ENCODE results near the gene ADGRF3.
A peak's percentile ranks its signal among the peaks of the same experiment; 100 is the strongest.
"Not testable (repeated sequence)": the region's sequence is repeated elsewhere in the genome, so short reads cannot be mapped to it uniquely, and the experiment has no call there.

ADGRF3 gene

GRCh38 chr2:26337298-26337697 is 9.3 kb downstream of the ADGRF3 start:
- Mint-ChIP-seq H3K4me3 (no peak overlapping the region), H3K27ac (peak overlapping the region; percentile 48), H3K4me1 (ENCODE audit: low read depth) (peaks cover 15% of the 10 kb centered on the region), H3K27me3 (no peaks in the 10 kb centered on the region), H3K36me3 (ENCODE audit: low read depth) (peaks cover 2% of the 10 kb centered on the region), H3K9me3 (no peaks in the 10 kb centered on the region)
- no peak for DNase-seq

DNA sequence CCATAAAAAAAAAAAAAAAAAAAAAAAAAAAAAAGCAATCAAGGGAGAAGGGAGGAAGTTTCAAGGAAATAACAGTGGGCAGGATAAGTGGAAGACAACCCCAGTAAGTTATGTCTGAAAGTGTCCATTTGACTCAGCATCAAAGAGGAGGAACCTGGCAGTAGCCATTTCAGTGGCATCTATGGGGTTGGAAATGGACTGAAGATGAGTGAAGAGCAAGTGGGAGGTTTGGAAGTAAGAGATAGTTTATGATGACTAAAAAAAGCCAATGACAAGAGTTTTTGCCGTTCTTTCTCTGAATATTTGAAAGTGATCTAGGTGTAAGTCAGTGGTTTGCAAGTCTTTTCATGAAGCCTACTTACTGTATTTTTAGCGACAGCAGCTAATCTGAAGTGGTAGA is 9.9 kb downstream of the ADGRF3 start:
- Mint-ChIP-seq H3K27ac (peak overlapping the region; percentile 48), H3K4me1 (ENCODE audit: low read depth) (peaks cover 15% of the 10 kb centered on the region), H3K27me3 (no peaks in the 10 kb centered on the region), H3K9me3 (no peaks in the 10 kb centered on the region), H3K36me3 (ENCODE audit: low read depth) (peaks cover 2% of the 10 kb centered on the region), H3K4me3 (no peak overlapping the region)
- DNase-seq = no peak

DNA sequence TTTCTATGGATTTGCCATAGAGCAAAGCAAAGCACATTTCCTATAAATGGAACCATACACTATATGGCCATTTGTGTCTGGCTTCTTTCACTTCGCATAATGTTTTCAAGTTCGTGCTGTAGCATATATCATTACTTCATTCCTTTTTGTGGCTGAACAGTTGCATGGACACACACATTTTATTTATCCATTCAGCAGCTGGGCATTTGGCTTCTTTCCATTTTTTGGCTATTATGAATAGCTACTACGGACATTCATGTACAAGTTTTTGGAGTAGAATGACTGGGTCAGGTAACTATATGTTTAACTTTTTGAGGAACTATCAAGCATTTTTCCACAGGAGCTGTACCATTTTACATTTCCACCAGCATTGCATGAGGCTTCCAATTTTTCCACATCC is 11.4 kb downstream of the ADGRF3 start:
- Mint-ChIP-seq H3K27me3 (no peaks in the 10 kb centered on the region), H3K36me3 (ENCODE audit: low read depth) (peaks cover 2% of the 10 kb centered on the region), H3K4me1 (ENCODE audit: low read depth) (peaks cover 14% of the 10 kb centered on the region), H3K27ac (no peak overlapping the region), H3K9me3 (no peaks in the 10 kb centered on the region), H3K4me3 (no peak overlapping the region)
- DNase-seq = no peak

GRCh38 chr2:26333293-26333692 is 13.3 kb downstream of the ADGRF3 start:
- no peaks in the 10 kb centered on the region for H3K36me3 Mint-ChIP-seq (ENCODE audit: low read depth)
- no peak overlapping the region for H3K4me3 Mint-ChIP-seq
- peaks cover 23% of the 10 kb centered on the region for H3K4me1 Mint-ChIP-seq (ENCODE audit: low read depth)
- no peaks in the 10 kb centered on the region for H3K27me3 Mint-ChIP-seq
- no peaks in the 10 kb centered on the region for H3K9me3 Mint-ChIP-seq
- no peak for DNase-seq
- H3K27ac Mint-ChIP-seq = no peak overlapping the region

- H3K4me1 Mint-ChIP-seq (ENCODE audit: low read depth) = peaks cover 16% of the 10 kb centered on the region
- not testable (repeated sequence) for H3K27me3 Mint-ChIP-seq; H3K27ac Mint-ChIP-seq; DNase-seq; H3K9me3 Mint-ChIP-seq; H3K36me3 Mint-ChIP-seq (ENCODE audit: low read depth); H3K4me3 Mint-ChIP-seq
Observed at GRCh38 chr2:26331321-26331720, 15.3 kb downstream of the ADGRF3 start.

DNA sequence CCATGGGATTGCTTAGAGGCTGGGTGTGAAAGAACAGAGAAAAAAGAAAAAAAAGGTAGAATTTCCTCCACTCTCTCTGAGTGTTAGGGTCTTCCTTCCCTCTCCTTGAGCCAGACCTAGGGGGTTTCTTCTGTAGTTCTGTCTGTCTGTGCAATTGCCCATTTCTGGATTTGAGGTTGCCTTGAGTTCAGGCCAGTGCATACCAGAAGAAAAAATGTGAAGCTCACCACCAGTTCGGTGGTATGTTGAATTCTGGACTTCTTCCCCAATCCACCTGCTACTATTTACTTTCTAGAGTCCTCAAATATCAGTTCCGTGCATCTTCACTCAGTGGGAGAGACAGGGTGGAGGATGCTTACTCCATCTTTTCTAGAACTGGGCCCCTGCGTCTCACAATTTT is 16.0 kb downstream of the ADGRF3 start:
- Mint-ChIP-seq H3K9me3 (no peaks in the 10 kb centered on the region), H3K27me3 (no peaks in the 10 kb centered on the region), H3K4me1 (ENCODE audit: low read depth) (peaks cover 19% of the 10 kb centered on the region), H3K27ac (no peak overlapping the region), H3K4me3 (no peak overlapping the region), H3K36me3 (ENCODE audit: low read depth) (no peaks in the 10 kb centered on the region)
- DNase-seq = no peak

DNA sequence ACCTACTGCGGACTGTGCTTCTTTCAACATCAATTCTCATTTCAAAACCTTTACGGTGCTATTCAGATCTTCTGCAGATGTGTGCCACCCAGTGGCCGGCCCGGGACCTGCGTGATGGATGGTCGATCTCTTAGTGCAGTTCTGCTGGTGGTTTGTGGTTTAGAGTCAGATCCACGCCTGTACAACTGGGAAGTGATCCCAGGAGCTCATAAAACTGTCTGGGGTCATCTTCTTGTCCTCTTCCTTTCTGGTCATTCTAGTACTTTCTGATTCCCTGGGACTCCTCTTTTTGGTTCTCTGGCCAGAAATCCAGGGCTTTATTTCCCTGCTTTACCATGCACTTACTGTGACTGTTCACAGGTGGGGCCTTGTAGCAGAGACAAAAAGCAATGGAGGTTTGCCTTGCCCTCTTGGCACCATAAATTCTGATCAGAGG is 16.5 kb downstream of the ADGRF3 start:
- Mint-ChIP-seq H3K9me3 (no peaks in the 10 kb centered on the region), H3K4me1 (ENCODE audit: low read depth) (peaks cover 19% of the 10 kb centered on the region), H3K27ac (peak overlapping the region; percentile 8), H3K36me3 (ENCODE audit: low read depth) (no peaks in the 10 kb centered on the region), H3K27me3 (no peaks in the 10 kb centered on the region), H3K4me3 (no peak overlapping the region)
- peak; percentile 85 for DNase-seq

DNA sequence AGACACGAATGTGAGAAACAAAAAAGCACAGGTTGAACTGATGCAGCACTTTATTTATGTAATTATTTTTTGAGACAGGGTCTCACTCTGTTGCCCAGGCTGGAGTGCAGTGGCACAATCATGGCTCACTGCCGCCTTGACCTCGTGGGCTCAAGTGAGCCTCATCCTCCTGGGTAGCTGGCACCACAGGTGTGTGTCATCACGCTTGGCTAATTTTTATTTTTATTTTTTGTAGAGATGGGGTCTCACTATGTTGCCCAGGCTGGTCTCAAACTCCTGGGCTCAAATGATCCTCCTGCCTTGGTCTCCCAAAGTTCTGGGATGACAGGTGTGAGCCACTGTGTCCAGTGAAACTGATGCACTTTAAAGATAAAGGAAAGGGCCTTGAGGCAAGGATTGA is 17.5 kb downstream of the ADGRF3 start:
- peaks cover 19% of the 10 kb centered on the region for H3K4me1 Mint-ChIP-seq (ENCODE audit: low read depth)
- H3K27me3 Mint-ChIP-seq; H3K27ac Mint-ChIP-seq; DNase-seq; H3K9me3 Mint-ChIP-seq; H3K36me3 Mint-ChIP-seq (ENCODE audit: low read depth); H3K4me3 Mint-ChIP-seq: not testable (repeated sequence)

DNA sequence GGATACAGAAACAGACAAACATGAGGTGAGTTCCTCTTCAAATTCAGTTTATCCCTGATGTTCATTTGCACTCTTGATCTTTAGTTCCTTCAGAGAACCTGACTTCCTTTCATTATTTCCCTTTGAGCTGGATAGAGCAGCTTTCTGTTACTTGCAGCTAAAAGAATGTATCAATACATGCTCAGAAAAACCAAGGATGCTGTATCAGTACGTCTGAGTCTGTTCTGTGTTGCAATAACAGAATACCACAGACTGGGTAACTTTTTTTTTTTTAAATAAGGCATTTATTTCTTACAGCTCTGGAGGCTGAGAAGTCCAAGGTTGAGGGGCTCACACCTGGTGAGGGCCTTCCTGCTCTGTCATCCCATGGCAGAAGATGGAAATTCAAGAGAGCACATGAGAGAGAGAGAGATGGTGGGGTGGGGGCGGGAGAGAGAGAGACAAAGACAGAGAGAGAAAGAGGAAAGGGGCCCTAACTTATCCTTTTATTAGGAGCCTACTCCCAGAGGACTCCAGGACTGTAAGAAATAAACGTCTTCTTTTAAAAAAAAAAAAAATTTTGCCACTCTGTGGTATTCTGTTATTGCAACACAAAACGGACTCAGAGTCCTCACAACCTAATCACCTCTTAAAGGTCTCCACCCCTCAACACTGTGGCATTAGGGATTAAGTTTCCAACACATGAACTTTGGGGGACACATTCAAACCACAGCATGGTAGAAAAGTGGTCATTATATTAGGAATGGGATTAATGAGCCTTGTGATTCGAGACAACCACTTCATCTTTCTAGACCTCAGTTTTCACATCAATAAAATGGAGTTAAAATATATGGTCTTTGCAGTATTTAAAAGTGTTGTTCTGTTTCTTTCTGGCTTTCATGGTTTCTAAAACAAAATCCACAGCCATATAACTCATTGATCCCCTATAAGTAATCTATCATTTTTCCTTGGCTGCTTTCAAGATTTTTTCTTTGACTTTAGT is 19.0 kb downstream of the ADGRF3 start:
- no peaks in the 10 kb centered on the region for H3K27me3 Mint-ChIP-seq
- H3K4me1 Mint-ChIP-seq (ENCODE audit: low read depth) = peaks cover 19% of the 10 kb centered on the region
- H3K36me3 Mint-ChIP-seq (ENCODE audit: low read depth) = no peaks in the 10 kb centered on the region
- no peaks in the 10 kb centered on the region for H3K9me3 Mint-ChIP-seq
- no peak overlapping the region for H3K27ac Mint-ChIP-seq
- DNase-seq = no peak
- H3K4me3 Mint-ChIP-seq = no peak overlapping the region

GRCh38 chr2:26326514-26326913 is 20.1 kb downstream of the ADGRF3 start:
- H3K9me3 Mint-ChIP-seq = no peaks in the 10 kb centered on the region
- H3K27ac Mint-ChIP-seq = no peak overlapping the region
- peaks cover 19% of the 10 kb centered on the region for H3K4me1 Mint-ChIP-seq (ENCODE audit: low read depth)
- H3K4me3 Mint-ChIP-seq = no peak overlapping the region
- H3K27me3 Mint-ChIP-seq = no peaks in the 10 kb centered on the region
- no peak for DNase-seq
- no peaks in the 10 kb centered on the region for H3K36me3 Mint-ChIP-seq (ENCODE audit: low read depth)

DNA sequence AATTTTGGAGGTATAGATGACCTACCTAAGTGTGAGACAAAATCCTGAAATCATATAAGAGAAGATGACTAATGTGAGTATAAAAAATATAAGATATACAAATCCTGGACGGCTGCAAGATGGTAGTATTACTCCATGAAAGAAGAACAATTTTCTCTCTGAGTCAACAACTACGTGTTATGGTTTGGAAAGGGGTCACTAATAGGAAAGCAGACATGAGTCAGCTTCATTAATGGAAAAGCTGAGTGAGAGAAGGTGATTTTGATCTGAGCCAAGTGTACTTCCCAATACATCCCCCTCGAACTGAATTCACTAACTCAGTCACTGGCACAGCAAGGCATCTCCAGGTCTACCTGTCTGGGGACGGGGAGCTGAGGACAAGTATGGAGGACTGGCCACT is 20.7 kb downstream of the ADGRF3 start:
- Mint-ChIP-seq H3K36me3 (ENCODE audit: low read depth) (no peaks in the 10 kb centered on the region), H3K9me3 (no peaks in the 10 kb centered on the region), H3K4me3 (no peak overlapping the region), H3K27ac (no peak overlapping the region), H3K27me3 (no peaks in the 10 kb centered on the region), H3K4me1 (ENCODE audit: low read depth) (peaks cover 19% of the 10 kb centered on the region)
- no peak for DNase-seq

GRCh38 chr2:26324903-26325302 is 21.7 kb downstream of the ADGRF3 start:
- no peaks in the 10 kb centered on the region for H3K36me3 Mint-ChIP-seq (ENCODE audit: low read depth)
- H3K9me3 Mint-ChIP-seq = no peaks in the 10 kb centered on the region
- no peak overlapping the region for H3K27ac Mint-ChIP-seq
- DNase-seq = no peak
- H3K27me3 Mint-ChIP-seq = no peaks in the 10 kb centered on the region
- no peak overlapping the region for H3K4me3 Mint-ChIP-seq
- H3K4me1 Mint-ChIP-seq (ENCODE audit: low read depth) = peaks cover 14% of the 10 kb centered on the region

DNA sequence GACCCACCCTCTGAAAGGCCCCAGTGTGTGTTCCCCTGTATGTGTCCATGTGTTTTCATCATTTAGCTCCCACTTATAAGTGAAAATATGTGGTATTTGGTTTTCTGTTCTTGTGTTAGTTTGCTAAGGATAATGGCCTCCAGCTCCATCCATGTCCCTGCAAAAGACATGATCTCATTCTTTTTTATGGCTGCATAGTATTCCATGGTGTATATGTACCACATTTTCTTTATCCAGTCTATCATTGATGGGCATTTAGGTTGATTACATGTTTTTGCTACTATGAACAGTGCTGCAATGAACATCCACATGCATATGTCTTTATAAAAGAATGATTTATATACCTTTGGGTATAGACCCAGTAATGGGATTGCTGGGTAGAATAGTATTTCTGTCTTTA is 22.1 kb downstream of the ADGRF3 start:
- H3K4me3 Mint-ChIP-seq; H3K27me3 Mint-ChIP-seq; H3K36me3 Mint-ChIP-seq (ENCODE audit: low read depth); H3K9me3 Mint-ChIP-seq; H3K27ac Mint-ChIP-seq; DNase-seq: not testable (repeated sequence)
- peaks cover 11% of the 10 kb centered on the region for H3K4me1 Mint-ChIP-seq (ENCODE audit: low read depth)

DNA sequence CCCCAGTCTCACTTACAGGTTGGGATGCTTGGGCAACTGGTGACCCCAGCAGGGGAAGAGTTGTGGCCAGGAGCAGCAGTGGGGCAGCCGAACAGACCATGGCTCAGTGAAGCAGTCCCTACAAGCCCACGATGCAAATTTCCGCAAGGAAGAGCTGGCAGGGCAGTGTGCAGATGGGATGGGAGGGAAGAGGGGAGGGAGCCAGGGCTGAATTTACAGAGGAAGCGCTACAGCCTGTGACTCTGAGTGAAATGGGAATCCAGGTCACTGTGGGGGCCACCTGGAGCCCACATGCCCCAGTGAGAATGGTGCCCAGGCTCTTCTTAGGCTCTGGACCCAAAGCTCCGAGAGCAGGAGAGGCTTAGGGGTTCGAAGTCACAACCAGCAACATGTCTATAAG is 27.6 kb downstream of the ADGRF3 start:
- Mint-ChIP-seq H3K36me3 (ENCODE audit: low read depth) (no peaks in the 10 kb centered on the region), H3K4me1 (ENCODE audit: low read depth) (no peaks in the 10 kb centered on the region), H3K4me3 (no peak overlapping the region), H3K27ac (no peak overlapping the region), H3K9me3 (no peaks in the 10 kb centered on the region), H3K27me3 (no peaks in the 10 kb centered on the region)
- DNase-seq = no peak

DNA sequence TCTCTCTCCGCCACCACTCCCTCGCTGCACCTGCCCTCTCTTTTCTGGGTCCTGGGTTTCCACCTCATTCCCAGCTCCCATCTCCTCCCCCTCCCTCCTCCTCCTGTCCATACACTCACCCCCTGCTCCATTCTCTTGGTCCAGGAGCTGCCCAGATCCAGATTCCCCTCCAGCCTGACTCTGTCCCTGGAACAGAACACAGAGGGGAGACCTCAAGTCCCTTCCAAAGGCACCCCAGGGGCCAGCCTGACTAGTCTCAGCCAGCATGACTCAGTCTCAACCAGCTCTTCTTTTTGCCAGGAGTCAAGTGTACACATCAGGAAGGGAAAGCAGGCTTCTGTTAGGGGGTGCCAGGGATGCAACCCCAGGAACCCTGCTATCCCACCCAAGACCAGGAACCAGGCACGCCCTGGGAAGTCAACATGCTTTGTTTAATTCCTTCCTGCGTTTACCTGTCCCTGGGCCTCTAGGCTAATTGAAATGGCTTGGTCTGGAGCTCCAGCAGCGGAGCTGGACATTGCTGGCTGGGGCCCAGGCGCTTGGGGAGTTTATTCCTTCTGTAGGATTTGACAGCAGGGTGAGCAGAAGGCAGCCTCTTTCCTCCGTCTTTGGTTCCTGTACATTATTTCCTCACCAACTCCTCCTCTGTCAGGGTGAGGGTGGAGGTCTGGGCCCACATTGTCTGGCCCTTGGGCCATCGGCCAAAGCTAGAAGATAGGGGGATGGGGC is 29.0 kb downstream of the ADGRF3 start:
- no peak for DNase-seq
- no peaks in the 10 kb centered on the region for H3K4me1 Mint-ChIP-seq (ENCODE audit: low read depth)
- H3K4me3 Mint-ChIP-seq = no peak overlapping the region
- no peaks in the 10 kb centered on the region for H3K36me3 Mint-ChIP-seq (ENCODE audit: low read depth)
- H3K9me3 Mint-ChIP-seq = no peaks in the 10 kb centered on the region
- H3K27ac Mint-ChIP-seq = no peak overlapping the region
- H3K27me3 Mint-ChIP-seq = no peaks in the 10 kb centered on the region

All from activated T-cell treated with anti-CD3 and anti-CD28 coated beads, Interleukin-2, amount 50 U/mL, for 24 hours (primary cell).